ENCODE results near the gene CBX8.

- TF ChIP-seq CTCF (IDR thresholded peaks at IDR 0.05 in 8 of 11, conservative IDR thresholded peaks at IDR 0.05 in 3 of 11) = no peak
- TF ChIP-seq POLR2A (IDR thresholded peaks at IDR 0.05) = no peak
Observed at GRCh38 chr17:79825580-79825921, 28.7 kb upstream of the CBX8 start.

Data from spleen (tissue), 7 donors.